Measurements from ENCODE around the gene DIRAS1. TPM values are rescaled to one million over a fixed set of nuclear protein-coding genes. Genes with fewer than 3 reads are reported as not detected.
"Not testable (repeated sequence)": the region's sequence is repeated elsewhere in the genome, so short reads cannot be mapped to it uniquely, and the experiment has no call there.

The DIRAS1 gene
- polyA plus RNA-seq, 1 donor: 1.3 TPM

DNA sequence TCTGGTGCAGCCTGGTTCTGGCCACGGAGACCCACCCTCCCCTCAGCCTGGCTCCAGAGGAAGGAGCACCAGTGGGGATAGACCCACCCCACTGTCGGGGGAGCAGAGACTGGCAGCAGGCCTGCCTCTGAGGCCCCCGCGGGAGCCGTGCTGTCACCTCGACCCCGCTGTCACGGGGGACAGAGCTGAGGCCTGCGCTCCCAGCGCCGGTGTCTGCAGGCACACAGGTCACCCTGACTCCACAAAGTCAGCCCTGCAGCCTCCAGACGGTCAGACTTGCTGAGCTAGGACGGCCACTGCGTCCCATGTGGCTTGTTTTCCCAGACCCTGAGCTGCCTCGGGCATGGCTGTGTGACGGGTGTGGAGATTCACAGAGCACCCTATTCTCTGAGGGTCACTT lies 51.0 kb downstream of the DIRAS1 start:
- no peak for DNase-seq

- no peak for DNase-seq
Observed at GRCh38 chr19:2668175-2668763, 52.9 kb downstream of the DIRAS1 start.

- DNase-seq: not testable (repeated sequence)
Observed at GRCh38 chr19:2667349-2667748, 53.8 kb downstream of the DIRAS1 start.

DNA sequence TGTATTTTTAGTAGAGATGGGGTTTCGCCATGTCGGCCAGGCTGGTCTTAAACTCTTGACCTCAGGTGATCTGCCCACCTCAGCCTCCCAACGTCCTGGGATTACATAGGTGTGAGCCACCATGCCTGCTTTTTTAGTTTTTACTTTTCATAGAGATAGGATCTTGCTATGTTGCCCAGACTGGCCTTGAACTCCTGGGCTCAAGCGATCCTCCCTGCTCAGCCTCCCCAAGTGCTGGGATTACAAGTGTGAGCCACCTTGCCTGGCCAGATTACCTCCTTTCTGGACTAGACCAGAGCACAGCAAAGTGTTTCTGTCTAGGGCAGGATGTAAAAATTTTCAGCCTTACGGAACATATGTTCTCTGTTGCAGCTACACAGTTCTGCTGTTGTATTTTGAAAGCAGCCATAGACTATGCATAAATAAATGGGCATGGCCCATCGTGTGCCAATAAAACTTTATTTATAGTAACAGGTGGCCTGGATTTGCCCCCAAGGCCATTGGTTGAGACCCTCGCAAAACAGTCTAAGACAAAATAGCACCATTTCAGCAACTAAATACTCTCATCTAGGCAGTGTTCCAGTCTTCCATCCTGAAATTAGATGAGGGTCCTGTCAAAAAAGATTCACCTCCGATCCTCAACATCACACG lies 54.7 kb downstream of the DIRAS1 start:
- DNase-seq: no peak

GRCh38 chr19:2665103-2665502 lies 56.1 kb downstream of the DIRAS1 start:
- DNase-seq: no peak

Other genes starting within 250 kb of the DIRAS1 start
- 8.3 TPM for gene GADD45B, start 245.2 kb downstream of the DIRAS1 start, polyA plus RNA-seq (ENCODE audit: insufficient read length)
- gene GNG7, start 18.7 kb downstream of the DIRAS1 start, polyA plus RNA-seq (ENCODE audit: insufficient read length): 2.4 TPM
- gene SLC39A3, start 18.6 kb upstream of the DIRAS1 start, polyA plus RNA-seq (ENCODE audit: insufficient read length): 14.8 TPM
- gene SGTA, start 61.9 kb upstream of the DIRAS1 start, polyA plus RNA-seq (ENCODE audit: insufficient read length): 105 TPM
- 54.2 TPM for gene THOP1, start 64.1 kb upstream of the DIRAS1 start, polyA plus RNA-seq (ENCODE audit: insufficient read length)
- 7.2 TPM for gene ZNF554, start 98.5 kb upstream of the DIRAS1 start, polyA plus RNA-seq (ENCODE audit: insufficient read length)
- gene ZNF555, start 120.1 kb upstream of the DIRAS1 start, polyA plus RNA-seq (ENCODE audit: insufficient read length): 13.3 TPM
- 45.1 TPM for gene ZNF556, start 146.0 kb upstream of the DIRAS1 start, polyA plus RNA-seq (ENCODE audit: insufficient read length)
- gene ZNF57, start 179.6 kb upstream of the DIRAS1 start, polyA plus RNA-seq (ENCODE audit: insufficient read length): 3.2 TPM
- 4.0 TPM for gene ZNF77, start 223.6 kb upstream of the DIRAS1 start, polyA plus RNA-seq (ENCODE audit: insufficient read length)

Measured in hindlimb muscle (tissue), 1 donor.